ENCODE results near the gene RSF1.
"Not testable (repeated sequence)": the region's sequence is repeated elsewhere in the genome, so short reads cannot be mapped to it uniquely, and the experiment has no call there.

Gene RSF1

DNA sequence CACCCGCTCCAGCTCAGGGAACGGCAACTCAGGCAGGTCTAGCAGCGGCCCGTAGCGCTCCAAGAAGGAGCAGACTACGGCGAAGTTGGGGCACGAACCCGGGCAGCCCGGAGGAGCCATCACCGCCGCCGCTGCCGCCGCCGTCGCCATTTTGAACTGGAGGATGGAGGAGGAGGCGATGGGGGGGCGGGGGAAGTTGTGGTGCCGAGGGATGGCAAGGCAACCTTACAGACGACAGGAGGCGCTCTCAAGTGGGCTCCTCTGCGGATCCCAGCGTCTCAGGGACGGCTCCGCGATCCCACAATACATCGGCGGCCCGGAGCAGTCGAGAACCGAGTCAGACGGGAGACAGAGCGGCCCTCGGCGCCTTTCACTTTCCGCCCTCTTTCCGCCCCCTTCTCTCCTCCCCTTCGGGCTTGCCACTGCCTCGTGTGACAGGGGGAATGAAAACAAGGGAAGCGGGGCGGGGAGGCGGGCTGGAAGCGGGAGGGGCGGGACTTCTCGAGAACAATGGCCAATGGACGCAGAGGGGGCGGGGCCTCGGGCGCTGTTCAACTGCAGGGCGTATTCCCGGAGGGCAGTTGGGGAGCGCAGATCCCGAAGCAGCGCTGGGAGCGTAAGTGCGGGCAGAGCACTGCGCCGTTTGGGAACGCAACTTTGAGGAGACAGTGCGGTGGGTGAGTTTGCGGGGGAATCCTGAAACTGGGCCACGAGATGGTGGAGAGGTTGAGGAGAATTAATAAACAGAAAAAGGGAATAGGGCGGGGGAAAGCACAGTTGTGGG, at the start of gene RSF1, which contains the start of gene AAMDC:
TSS of gene RSF1 (minus strand) at position 158 of the 784 bp plus-strand sequence. CDS start at position 150, 8 bp downstream.
TSS of gene AAMDC (plus strand) at position 580 of the 784 bp plus-strand sequence. CDS start 21,353 bp downstream, outside the sequence.
- H3K4me3 ChIP-seq (ENCODE audit: control insufficient read depth, low read depth, low read length): peak within 1 kb of the TSS; percentile 93
- TF ChIP-seq, protein P1, sequence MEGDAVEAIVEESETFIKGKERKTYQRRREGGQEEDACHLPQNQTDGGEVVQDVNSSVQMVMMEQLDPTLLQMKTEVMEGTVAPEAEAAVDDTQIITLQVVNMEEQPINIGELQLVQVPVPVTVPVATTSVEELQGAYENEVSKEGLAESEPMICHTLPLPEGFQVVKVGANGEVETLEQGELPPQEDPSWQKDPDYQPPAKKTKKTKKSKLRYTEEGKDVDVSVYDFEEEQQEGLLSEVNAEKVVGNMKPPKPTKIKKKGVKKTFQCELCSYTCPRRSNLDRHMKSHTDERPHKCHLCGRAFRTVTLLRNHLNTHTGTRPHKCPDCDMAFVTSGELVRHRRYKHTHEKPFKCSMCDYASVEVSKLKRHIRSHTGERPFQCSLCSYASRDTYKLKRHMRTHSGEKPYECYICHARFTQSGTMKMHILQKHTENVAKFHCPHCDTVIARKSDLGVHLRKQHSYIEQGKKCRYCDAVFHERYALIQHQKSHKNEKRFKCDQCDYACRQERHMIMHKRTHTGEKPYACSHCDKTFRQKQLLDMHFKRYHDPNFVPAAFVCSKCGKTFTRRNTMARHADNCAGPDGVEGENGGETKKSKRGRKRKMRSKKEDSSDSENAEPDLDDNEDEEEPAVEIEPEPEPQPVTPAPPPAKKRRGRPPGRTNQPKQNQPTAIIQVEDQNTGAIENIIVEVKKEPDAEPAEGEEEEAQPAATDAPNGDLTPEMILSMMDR (conservative IDR thresholded peaks at IDR 0.05; ENCODE audit: control insufficient read depth, insufficient read depth, low read depth, low read length): peak; percentile 64
- peak; percentile 97 for DNase-seq (ENCODE audit: low read depth)

- TF ChIP-seq, protein P1 (conservative IDR thresholded peaks at IDR 0.05; ENCODE audit: control insufficient read depth, insufficient read depth, low read depth, low read length): no peak
- no peak for DNase-seq (ENCODE audit: low read depth)
- no peak overlapping the region for H3K4me3 ChIP-seq (ENCODE audit: control insufficient read depth, low read depth, low read length)
Observed at GRCh38 chr11:77868744-77869143, 48.2 kb upstream of the RSF1 start.

DNA sequence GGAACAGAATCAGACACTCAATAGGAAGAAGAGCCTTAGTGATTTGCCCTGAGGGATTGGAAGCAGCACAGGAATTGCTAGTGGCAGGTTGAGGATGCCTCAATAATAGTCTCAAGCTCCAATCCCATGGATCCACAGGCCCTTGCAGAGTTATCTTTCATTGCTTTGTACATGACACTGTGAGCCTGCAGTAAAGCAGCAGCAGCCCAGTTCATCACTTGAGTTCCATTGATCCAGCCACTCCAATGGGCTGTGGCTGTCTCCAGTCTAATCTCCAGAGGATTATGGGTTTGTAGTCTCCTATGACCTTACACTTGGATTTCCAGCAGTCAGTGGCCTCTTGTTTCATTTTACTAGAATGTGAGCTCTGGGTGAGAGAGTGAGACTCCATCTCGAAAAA, 45.8 kb upstream of the RSF1 start:
- H3K4me3 ChIP-seq (ENCODE audit: control insufficient read depth, low read depth, low read length): no peak overlapping the region
- TF ChIP-seq, protein P1 (conservative IDR thresholded peaks at IDR 0.05; ENCODE audit: control insufficient read depth, insufficient read depth, low read depth, low read length): no peak
- no peak for DNase-seq (ENCODE audit: low read depth)

GRCh38 chr11:77865805-77866204, 45.3 kb upstream of the RSF1 start:
- peak; percentile 38 for DNase-seq (ENCODE audit: low read depth)
- TF ChIP-seq, protein P1 (conservative IDR thresholded peaks at IDR 0.05; ENCODE audit: control insufficient read depth, insufficient read depth, low read depth, low read length): no peak
- no peak overlapping the region for H3K4me3 ChIP-seq (ENCODE audit: control insufficient read depth, low read depth, low read length)

GRCh38 chr11:77861444-77861843, 40.9 kb upstream of the RSF1 start:
- not testable (repeated sequence) for H3K4me3 ChIP-seq (ENCODE audit: control insufficient read depth, low read depth, low read length); DNase-seq (ENCODE audit: low read depth)

DNA sequence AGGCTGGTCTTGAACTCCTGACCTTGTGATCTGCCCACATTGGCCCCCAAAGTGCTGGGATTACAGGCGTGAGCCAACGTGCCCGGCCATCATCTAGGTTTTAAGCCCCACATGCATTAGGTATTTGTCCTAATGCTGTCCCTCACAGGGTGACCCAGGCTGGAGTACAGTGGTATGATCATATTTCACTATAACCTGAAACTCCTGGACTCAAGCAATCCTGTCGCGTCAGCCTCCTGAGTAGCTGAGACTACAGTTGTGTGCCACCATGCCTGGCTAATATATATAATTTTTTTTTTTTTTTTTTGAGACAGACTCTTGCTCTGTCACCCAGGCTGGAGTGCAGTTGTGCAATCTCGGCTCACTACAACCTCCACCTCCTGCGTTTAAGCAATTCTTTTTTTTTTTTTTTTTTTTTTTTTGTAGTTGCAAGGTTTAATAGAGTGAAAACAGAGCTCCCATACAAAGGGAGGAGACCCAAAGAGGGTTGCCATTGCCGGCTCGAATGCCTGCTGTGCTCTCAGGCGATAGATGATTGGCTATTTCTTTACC, 37.5 kb upstream of the RSF1 start:
- not testable (repeated sequence) for DNase-seq (ENCODE audit: low read depth); H3K4me3 ChIP-seq (ENCODE audit: control insufficient read depth, low read depth, low read length)

- no peak overlapping the region for H3K4me3 ChIP-seq (ENCODE audit: control insufficient read depth, low read depth, low read length)
- TF ChIP-seq, protein P1 (conservative IDR thresholded peaks at IDR 0.05; ENCODE audit: control insufficient read depth, insufficient read depth, low read depth, low read length): no peak
- DNase-seq (ENCODE audit: low read depth): no peak
Observed at GRCh38 chr11:77854838-77855237, 34.3 kb upstream of the RSF1 start.
